HG03565 (cell line): Measurements from ENCODE around the gene MTMR1.

Experiments used
- ATAC-seq: cut with Tn5 transposase; IDR thresholded peaks from one replicate; pipeline ENCODE4 v1.9.1; 2021; ENCODE audit warnings: mild to moderate bottlenecking, moderate library complexity; ENCODE audit not compliant: unreplicated experiment

The MTMR1 gene

GRCh38 chrX:150692831-150693724 lies at the start of gene MTMR1:
TSS of gene MTMR1 (plus strand) at chrX:150693396. CDS start at chrX:150693531, 135 bp downstream.
- ATAC-seq, result peak; percentile 23

- no peak for ATAC-seq
Observed at GRCh38 chrX:150643958-150644357, 49.2 kb upstream of the MTMR1 start.

GRCh38 chrX:150644422-150644821 lies 48.8 kb upstream of the MTMR1 start:
- no peak for ATAC-seq

GRCh38 chrX:150647331-150647730 lies 45.9 kb upstream of the MTMR1 start:
- no peak for ATAC-seq

GRCh38 chrX:150648296-150648940 lies 44.8 kb upstream of the MTMR1 start:
- ATAC-seq, result no peak

- no peak for ATAC-seq
Observed at GRCh38 chrX:150649096-150649870, 43.9 kb upstream of the MTMR1 start.

- ATAC-seq, result no peak
Observed at GRCh38 chrX:150651906-150652305, 41.3 kb upstream of the MTMR1 start.

DNA sequence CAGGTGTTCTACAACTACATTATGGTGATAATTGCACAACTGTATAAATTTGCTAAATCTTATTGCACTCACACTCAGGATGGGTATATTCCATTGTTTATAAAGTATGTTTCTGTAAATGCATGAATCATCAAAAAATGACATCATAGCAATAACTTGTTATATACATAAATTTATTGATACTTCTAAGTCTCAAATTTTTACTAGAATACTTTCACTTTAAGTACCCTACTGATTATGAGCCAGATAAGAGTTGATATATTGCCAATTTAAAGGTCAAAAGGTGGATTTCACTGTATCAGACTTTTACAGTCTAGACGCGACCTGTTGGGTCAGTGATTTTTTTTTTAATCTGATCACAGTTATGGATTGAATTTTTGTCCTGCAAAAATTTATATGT lies 37.4 kb upstream of the MTMR1 start:
- no peak for ATAC-seq

DNA sequence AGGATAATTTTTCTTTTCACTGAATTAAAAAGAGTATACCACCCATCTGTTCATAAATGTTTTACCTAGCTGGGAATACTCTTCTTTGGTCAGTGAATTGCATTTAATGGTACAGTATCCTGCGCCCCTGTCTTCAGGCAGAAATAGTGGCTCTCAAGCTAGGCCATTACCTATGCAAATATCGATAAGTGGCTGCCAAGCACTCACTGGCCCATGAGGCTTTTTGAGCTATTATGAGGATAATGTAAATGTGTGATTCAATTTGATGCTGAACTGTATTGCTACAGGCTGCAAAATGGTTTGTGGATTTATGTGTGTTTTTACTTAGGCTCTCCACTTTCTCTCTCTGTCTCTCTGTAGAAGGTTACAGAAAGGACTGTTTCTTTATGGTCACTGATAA lies 30.1 kb upstream of the MTMR1 start:
- ATAC-seq, result no peak

DNA sequence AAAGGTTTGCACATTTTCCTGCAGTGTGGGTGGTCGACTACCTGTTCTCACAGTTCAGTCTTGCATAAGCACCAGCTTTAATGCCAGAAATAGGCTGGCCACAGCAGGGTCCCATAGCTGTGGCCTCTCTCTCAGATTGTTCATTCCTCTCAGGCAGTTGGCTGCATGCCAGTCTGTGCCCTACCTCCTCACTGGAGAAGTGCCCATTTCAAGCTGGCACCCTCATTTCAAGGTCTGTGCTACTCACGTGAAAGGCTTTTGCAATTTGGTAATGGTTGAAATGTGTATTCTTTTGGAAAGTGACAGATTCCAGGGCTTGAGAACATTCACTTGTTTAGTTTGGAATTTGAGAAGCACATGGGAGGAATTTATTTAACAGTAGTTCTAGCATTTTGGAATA lies 28.9 kb upstream of the MTMR1 start:
- ATAC-seq, result no peak

DNA sequence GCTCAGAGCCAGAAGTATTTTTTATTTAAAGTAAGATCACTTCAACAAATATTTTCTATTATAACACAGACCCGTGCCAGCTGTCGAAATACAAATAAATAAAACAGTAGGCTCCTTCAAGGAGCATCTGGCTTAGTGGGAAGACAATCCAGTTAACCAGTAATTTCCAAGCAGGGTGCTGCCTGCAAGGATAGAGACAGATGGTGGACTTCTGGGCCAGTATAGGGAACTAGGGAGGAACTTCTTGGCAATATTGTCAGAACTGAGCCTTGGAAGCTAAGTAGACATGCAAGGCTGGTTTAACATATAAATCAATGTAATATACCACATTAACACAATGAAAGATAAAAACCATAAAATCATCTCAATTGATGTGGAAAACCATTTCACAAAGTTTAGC lies 17.0 kb upstream of the MTMR1 start:
- ATAC-seq, result no peak

DNA sequence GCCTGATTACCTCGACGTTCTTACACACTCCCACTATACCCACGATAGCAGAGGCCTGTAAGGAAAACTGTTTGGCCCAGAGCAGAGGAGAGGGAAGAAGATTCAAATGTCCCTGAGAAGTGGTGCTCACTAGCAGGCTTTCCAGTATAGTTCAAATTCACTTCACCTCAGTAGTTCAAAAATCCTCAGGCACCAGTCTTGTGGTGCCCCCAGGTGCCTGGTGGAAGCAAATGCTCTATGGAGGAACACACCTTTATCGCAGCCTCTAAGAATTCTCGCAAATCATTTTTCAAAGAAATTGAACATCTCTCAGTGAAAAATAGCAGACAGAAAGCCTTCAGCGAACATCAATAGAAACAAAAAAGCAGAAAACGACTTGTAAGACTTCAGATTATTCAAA lies 12.2 kb upstream of the MTMR1 start:
- ATAC-seq, result no peak

- ATAC-seq, result no peak
Observed at GRCh38 chrX:150683112-150683511, 10.1 kb upstream of the MTMR1 start.

- no peak for ATAC-seq
Observed at GRCh38 chrX:150683536-150684146, 9.6 kb upstream of the MTMR1 start.

DNA sequence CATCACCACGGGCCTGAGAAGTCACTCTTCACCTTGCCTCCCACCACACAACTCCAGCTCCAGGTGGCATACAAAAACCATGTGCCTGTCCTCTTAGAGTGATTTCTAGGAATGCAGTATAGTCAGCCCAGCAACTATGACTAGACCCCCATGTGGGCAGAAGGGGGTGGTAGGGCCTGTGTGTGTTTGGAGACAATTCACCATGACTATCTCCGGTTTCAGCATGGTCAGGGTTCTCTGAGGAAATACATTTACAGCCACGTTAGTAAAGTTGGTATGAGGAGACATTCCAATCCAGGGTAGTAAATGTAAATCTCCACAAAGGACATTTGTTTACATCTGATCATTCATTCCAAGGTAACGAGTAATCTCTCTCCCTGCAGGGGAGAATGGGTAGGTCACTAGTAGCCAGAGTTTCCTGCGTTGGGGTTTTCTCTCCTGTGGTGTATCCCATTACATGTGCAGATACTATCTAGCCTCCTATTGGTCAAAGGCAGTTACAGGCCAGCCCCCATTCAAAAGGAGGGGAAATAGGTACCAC lies 4.2 kb upstream of the MTMR1 start:
- ATAC-seq, result no peak

DNA sequence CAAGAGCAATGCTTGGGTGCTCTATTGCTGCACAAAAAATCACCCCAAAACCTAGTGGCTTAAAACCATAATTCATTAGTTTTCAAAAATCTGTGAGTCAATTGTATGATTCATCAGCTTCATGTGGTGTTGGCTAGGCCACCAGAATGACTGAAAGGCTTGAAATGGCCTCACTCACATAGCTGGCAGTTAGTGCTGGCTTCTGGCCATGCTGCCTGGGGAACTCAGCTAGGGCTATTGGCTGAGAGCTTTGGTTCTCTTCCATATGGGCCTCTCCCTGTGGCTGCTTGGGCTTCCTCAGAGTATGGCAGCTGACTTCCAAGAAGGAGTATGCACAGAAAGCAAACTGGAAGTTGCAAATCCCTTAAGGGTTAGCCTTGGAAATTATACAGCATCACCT lies 3.1 kb upstream of the MTMR1 start:
- ATAC-seq, result no peak

DNA sequence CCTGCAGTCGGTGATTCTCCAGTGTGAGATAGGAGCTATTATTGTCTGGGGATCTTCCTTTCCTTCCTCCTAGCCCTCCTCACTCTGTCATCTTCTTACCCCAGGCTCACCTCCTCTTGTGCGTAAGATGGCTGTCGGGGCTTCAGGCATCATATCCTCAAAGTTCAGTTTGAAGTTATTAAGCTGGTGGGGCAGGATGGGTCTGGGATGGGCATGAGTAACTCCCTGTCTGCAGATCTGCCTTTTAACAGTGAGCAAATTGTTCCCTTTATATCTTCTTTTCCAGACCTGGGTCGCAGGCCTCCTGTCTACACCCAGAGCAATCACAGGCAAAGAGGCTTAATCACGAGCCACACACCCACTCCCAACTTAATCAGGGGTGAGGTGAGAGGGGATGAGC lies 900 bp upstream of the MTMR1 start:
- no peak for ATAC-seq

- peak; percentile 55 for ATAC-seq
Observed at GRCh38 chrX:150693725-150694574, 754 bp downstream of the MTMR1 start.

- ATAC-seq, result peak; percentile 38
Observed at GRCh38 chrX:150694738-150695410, 1.7 kb downstream of the MTMR1 start.
